ENCODE measurements around the gene TWIST2.

TWIST2 gene

DNA sequence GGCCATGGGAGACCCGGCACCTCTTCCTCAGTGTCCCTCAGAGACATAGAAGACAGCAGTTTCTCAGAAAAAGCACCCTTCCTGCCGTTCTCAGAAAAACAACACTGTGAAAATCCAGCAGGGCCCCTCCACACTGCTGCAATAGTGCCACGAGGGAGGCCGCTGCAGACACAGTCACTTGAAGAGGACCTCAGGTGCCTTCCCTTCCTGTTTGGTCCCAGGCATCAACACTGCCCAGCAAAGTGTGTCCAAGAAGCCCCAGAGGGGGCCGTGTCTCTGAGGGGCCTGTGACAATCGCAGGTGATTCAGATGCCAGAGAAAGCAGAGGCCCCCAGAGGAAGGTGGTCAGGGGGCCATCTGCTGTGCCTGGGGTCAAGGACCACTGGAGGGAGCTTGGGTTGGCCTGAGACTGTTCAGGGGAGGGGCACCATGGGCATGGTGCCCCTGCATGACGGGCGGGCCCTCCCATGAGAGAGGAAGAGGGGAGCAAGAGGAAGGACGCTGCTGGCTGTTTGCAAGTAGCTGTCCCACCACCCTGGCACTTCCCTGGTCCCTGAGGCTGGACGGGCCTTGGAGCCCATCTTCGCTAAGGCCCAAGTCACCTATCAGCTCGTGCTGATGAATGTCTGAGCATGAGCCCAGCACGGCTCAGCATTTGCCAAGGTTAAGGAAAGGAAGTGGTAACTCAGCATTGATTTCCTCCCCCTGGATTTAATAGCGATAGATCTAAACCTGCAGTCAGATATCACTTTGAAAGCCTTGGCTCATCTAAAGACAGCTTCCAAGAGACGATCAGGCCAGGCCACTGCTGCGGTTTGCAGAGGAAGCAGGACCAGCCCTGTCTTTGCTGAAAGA is 9.1 kb downstream of the TWIST2 start:
- Mint-ChIP-seq H3K36me3 (ENCODE audit: low read depth) (no peaks in the 10 kb centered on the region), H3K4me1 (ENCODE audit: low read depth) (no peaks in the 10 kb centered on the region), H3K4me3 (no peak overlapping the region), H3K9me3 (no peaks in the 10 kb centered on the region), H3K27ac (no peak overlapping the region), H3K27me3 (ENCODE audit: low read depth) (peaks cover 12% of the 10 kb centered on the region)
- no peak for DNase-seq (ENCODE audit: low spot score)

DNA sequence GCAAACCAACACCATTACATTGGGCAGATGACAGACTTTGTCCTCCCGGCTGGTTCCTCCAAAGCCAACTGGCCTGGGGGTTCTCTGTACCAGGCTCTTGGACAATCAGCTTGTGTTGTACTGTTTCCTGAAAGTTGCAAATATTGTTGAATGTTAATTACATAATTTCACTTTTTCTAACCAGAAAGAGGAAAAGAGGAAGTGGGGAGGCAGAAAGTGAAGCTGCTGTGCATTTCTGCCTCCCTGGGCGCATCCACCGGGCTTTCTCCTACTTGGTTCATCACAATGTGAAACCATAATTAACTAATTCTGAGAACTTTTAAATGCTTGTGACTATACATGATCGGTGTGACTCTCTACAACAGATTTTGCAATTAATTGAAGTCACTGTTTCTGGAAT is 10.1 kb downstream of the TWIST2 start:
- Mint-ChIP-seq H3K9me3 (no peaks in the 10 kb centered on the region), H3K4me3 (no peak overlapping the region), H3K36me3 (ENCODE audit: low read depth) (no peaks in the 10 kb centered on the region), H3K27me3 (ENCODE audit: low read depth) (peaks cover 7% of the 10 kb centered on the region), H3K27ac (no peak overlapping the region), H3K4me1 (ENCODE audit: low read depth) (no peaks in the 10 kb centered on the region)
- DNase-seq (ENCODE audit: low spot score): no peak

DNA sequence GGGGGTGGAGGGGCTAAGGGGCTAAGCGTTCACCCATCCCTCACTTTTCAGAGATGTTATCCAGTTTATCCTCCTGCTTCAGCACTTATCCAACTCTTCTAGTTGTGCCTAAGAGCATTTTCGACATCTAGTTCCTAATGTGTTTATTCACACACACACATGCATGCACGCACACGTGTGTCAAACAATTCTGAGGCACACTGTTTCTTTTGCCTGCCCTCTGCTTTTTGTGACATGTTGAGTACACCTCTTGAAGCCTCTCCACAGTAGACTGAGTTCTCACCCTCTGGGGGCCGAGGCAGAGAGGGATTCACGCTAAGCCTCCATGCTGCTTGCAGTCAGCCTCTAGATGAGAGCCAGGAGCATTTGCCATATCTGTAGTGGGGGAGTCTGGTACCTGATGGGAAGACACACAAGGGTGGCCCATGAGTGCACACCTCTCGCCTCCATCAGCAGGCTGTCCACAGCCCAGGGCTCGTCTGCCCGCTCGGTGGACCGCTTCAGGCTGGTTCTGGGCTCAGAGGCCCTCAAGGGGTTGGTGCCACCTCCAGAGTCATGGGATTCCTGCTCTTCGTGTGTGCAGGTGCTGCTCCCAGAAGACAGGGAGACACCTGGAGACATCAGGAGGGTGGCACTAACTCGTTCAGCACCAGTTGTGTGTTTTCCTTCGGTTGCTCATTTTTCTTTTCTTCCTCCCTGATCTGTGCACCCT is 11.9 kb downstream of the TWIST2 start:
- H3K36me3 Mint-ChIP-seq (ENCODE audit: low read depth): no peaks in the 10 kb centered on the region
- no peak for DNase-seq (ENCODE audit: low spot score)
- no peaks in the 10 kb centered on the region for H3K4me1 Mint-ChIP-seq (ENCODE audit: low read depth)
- no peak overlapping the region for H3K4me3 Mint-ChIP-seq
- H3K9me3 Mint-ChIP-seq: no peaks in the 10 kb centered on the region
- no peak overlapping the region for H3K27ac Mint-ChIP-seq
- peaks cover 4% of the 10 kb centered on the region for H3K27me3 Mint-ChIP-seq (ENCODE audit: low read depth)

DNA sequence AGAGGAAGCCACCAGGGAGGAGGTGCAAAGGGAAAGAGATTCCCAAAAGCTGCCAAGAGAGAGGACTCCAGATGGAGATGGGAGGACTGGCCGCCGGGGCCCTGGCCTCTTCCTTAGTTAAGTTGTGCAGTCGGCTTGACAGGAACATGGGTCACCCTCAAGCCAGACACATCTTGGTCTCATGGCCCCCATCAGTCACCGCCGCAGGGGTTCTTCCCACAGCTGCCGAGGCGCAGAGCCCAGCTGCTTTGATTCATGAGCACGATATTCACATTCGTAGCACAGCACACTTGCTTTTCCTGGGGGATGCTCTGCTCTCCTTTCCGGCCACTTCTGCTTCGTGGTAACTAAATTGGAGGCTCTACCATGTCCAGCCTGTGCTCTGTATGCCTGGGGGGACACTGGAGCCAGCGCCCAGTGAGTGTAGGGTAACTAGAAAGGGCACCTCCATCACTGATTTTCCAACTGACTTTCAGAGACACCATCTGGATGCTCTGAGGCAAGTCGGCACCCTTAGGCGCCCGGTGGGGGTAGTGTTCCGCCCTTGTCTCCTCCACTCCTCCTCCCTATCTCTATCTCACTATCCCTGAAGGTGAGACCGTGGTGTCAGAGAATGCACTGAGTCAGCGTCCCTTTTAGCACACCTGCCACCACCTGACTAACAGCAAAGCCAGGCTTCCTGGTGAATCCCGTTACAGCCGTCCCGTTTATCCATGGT is 13.3 kb downstream of the TWIST2 start:
- Mint-ChIP-seq H3K36me3 (ENCODE audit: low read depth) (no peaks in the 10 kb centered on the region), H3K9me3 (no peaks in the 10 kb centered on the region), H3K27ac (no peak overlapping the region), H3K4me1 (ENCODE audit: low read depth) (no peaks in the 10 kb centered on the region), H3K27me3 (ENCODE audit: low read depth) (no peaks in the 10 kb centered on the region), H3K4me3 (no peak overlapping the region)
- no peak for DNase-seq (ENCODE audit: low spot score)

DNA sequence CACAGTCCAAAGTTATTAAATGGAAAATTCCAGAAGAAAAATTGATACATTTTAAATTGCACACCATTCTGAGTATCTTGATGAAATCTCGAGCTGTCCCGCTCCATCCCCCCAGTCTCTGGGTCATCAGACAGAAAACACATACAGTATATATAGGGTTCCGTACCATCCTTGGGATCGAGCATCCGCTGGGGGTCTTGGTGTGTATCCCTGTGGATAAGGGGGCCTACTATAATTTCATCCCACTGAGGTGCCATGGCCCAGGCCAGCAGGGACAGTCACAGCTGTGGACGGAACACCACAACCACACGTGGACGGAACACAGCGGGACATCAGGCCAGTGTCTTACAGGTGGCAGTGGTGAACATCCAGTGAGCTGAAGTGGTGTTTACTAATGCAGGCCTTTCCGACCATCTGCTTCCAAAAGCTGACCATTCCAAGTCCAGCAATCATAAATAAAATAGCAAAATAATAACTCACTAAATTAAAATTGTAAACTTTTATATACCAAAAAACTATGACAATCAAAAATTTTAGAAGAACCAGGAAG is 14.0 kb downstream of the TWIST2 start:
- no peaks in the 10 kb centered on the region for H3K4me1 Mint-ChIP-seq (ENCODE audit: low read depth)
- H3K36me3 Mint-ChIP-seq (ENCODE audit: low read depth): no peaks in the 10 kb centered on the region
- H3K27me3 Mint-ChIP-seq (ENCODE audit: low read depth): no peaks in the 10 kb centered on the region
- no peaks in the 10 kb centered on the region for H3K9me3 Mint-ChIP-seq
- no peak for DNase-seq (ENCODE audit: low spot score)
- H3K4me3 Mint-ChIP-seq: no peak overlapping the region
- H3K27ac Mint-ChIP-seq: no peak overlapping the region

DNA sequence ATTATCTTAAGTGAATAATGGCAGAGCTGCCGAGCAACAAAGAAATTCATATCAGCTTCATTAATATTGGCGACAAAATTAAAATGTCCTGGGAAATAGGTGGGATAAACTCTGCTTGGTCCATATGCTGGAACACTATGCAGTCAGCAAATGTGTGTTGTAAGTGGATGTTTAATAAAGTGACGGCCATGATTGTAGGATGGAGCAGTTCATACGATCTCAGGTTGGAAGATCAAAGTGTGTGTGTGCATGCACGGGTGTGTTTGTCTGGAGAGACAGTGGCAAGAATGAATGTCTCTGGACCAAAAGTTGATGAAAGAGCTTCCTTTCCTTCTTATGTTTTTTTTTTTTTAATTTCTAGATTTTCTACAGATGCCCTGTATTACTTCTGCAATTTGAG is 14.8 kb downstream of the TWIST2 start:
- H3K27me3 Mint-ChIP-seq (ENCODE audit: low read depth): no peaks in the 10 kb centered on the region
- no peak for DNase-seq (ENCODE audit: low spot score)
- no peak overlapping the region for H3K27ac Mint-ChIP-seq
- no peak overlapping the region for H3K4me3 Mint-ChIP-seq
- no peaks in the 10 kb centered on the region for H3K9me3 Mint-ChIP-seq
- no peaks in the 10 kb centered on the region for H3K36me3 Mint-ChIP-seq (ENCODE audit: low read depth)
- H3K4me1 Mint-ChIP-seq (ENCODE audit: low read depth): no peaks in the 10 kb centered on the region

DNA sequence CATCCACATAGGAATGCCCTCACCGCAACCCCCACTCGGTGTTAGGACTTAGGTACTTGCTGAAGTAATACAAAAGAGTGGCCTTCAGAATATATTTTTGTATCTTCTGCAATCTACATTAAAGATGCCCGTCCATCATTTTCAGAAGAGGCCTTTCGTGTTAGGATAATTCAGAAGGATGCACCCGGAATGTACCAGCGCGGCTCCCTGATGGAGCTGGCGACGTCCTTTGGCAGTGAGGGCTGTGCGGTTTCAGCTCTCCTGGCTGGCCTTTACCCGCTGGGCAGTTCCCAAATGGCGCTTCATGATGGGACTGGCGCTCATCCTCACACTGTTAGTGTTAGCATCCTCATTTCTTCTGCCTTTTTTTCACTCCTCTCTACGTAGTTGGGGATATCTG is 15.3 kb downstream of the TWIST2 start:
- no peaks in the 10 kb centered on the region for H3K4me1 Mint-ChIP-seq (ENCODE audit: low read depth)
- H3K27ac Mint-ChIP-seq: no peak overlapping the region
- DNase-seq (ENCODE audit: low spot score): no peak
- no peaks in the 10 kb centered on the region for H3K36me3 Mint-ChIP-seq (ENCODE audit: low read depth)
- H3K9me3 Mint-ChIP-seq: no peaks in the 10 kb centered on the region
- no peak overlapping the region for H3K4me3 Mint-ChIP-seq
- H3K27me3 Mint-ChIP-seq (ENCODE audit: low read depth): no peaks in the 10 kb centered on the region

DNA sequence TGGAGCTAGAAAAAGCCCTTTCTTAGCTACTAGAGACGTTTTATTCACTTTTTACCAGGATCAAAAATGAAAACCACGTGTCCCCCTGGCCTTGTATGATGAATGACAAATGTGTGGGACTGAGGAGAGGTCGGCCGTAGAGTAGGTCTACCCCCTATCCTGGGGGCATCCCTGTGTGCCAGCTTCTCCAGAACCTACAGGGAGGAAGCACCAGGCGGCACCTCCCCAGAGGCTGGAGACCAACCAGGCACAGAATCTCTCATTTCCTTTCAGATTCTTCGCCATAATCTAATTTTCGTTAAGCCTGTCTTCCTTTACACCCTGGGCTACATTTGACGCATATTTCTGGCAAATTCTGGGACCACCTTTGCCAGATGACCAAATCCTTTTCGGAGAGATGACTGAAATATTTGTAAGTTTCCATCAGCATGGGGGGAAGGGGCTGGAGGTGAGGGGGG is 15.9 kb downstream of the TWIST2 start:
- no peaks in the 10 kb centered on the region for H3K9me3 Mint-ChIP-seq
- no peaks in the 10 kb centered on the region for H3K27me3 Mint-ChIP-seq (ENCODE audit: low read depth)
- no peaks in the 10 kb centered on the region for H3K36me3 Mint-ChIP-seq (ENCODE audit: low read depth)
- no peak overlapping the region for H3K27ac Mint-ChIP-seq
- H3K4me3 Mint-ChIP-seq: no peak overlapping the region
- DNase-seq (ENCODE audit: low spot score): no peak
- H3K4me1 Mint-ChIP-seq (ENCODE audit: low read depth): no peaks in the 10 kb centered on the region

DNA sequence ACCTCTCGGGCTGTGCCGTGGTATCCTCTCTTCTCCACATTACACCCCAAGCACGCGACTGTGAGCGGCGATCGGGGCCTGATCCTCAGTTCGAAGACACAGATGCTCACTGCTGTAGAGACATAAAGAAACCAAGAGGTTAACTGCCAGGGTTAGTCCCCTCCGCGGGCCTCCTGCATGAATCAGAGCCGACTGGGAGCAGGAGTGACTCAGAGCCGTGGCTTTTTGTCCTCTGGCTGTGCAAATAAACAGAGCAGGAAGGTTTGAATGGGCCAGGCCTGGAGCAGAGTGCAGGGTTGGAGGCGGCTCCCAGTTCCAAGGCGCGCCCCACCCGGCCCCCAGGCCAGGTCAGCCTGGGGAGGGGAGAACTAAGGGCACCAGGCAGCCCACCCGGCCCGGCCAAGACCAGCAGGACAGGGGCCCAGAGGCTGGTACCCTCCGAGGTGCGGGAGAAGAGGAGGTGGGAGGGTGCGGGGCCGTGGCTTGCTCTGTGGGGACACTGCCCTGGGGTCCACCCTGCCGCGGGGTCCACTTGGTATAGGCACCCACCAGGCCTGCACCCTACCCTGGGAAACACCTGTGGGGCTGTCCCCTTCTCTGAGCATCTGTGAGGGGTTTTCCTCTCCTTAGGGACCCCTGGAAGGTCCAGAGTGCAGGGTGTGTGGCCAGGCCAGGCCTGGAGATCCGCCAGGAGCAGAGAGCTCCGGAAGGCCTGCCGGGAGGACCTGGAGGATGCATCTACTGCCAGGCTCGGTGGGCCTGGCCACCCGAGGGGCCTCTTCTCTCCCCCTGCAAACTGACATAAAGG is 16.5 kb downstream of the TWIST2 start:
- Mint-ChIP-seq H3K4me1 (ENCODE audit: low read depth) (no peaks in the 10 kb centered on the region), H3K27ac (no peak overlapping the region), H3K27me3 (ENCODE audit: low read depth) (no peaks in the 10 kb centered on the region), H3K4me3 (no peak overlapping the region), H3K9me3 (no peaks in the 10 kb centered on the region), H3K36me3 (ENCODE audit: low read depth) (no peaks in the 10 kb centered on the region)
- peak; percentile 45 for DNase-seq (ENCODE audit: low spot score)

DNA sequence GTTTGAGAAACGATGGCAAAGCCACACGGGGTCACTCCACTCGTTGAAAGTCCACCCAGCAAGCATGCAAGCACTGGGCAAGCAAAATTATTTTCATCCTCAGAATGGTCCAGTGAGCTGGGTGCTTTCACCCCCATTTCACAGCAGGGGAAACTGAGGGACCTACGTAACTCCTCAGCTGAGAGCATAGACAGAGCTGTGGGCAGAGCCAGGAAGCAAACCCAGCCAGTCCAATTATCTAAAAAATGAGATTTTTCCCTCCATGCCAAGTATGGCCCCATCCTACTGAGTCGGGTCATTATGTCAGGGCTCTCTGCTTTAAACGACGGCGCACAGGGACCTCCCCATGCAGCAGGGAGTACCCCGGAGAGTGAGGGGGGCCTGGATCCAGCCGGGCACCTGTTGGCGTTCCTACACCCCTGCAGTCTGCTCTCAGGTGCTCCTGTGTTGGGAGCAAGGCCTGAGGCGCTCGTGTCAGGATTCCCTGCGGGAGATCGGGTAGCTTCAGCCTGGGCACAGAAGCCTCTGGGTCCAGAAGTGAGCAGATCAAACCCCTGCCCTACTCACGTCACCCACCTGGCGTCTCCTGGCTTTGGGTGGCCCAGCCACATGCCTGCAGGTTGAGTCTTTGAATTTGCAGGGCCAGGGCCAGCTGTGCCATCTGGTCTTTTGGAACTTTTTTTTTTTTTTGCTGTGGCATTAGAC is 17.3 kb downstream of the TWIST2 start:
- Mint-ChIP-seq H3K36me3 (ENCODE audit: low read depth) (no peaks in the 10 kb centered on the region), H3K27ac (no peak overlapping the region), H3K4me1 (ENCODE audit: low read depth) (no peaks in the 10 kb centered on the region), H3K9me3 (peaks cover 4% of the 10 kb centered on the region), H3K4me3 (no peak overlapping the region), H3K27me3 (ENCODE audit: low read depth) (no peaks in the 10 kb centered on the region)
- no peak for DNase-seq (ENCODE audit: low spot score)

DNA sequence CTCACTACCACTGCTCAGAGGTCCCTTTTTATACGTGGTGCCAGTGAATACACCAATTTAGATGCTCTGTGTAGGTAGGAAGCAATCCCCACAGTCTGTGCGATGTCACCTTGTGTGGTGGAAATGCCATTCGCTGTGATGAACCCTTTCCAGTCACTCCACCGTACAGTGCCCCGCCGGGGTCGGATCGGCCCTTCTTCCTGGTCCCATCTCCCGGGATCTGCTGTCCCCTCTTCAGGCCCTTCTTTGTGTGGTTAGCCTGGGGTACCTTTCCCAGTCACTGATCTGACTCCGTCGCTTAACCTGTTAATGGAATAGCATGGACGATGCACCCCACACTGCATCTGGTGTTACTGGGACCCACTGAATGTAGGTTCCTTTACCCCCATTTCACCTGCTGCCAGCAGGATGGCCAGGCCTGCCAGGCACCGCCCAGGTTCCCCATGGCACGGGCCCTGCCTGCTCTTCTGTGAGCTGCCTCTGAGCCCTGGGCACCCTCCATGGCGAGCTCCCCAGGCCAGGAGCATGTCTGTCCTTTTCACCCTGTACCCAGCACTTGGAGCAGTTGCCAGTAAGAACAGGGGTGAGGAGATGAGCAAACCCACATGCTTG is 18.0 kb downstream of the TWIST2 start:
- no peak for DNase-seq (ENCODE audit: low spot score)
- H3K27ac Mint-ChIP-seq: no peak overlapping the region
- no peak overlapping the region for H3K4me3 Mint-ChIP-seq
- H3K4me1 Mint-ChIP-seq (ENCODE audit: low read depth): no peaks in the 10 kb centered on the region
- H3K36me3 Mint-ChIP-seq (ENCODE audit: low read depth): no peaks in the 10 kb centered on the region
- no peaks in the 10 kb centered on the region for H3K27me3 Mint-ChIP-seq (ENCODE audit: low read depth)
- H3K9me3 Mint-ChIP-seq: peaks cover 4% of the 10 kb centered on the region

DNA sequence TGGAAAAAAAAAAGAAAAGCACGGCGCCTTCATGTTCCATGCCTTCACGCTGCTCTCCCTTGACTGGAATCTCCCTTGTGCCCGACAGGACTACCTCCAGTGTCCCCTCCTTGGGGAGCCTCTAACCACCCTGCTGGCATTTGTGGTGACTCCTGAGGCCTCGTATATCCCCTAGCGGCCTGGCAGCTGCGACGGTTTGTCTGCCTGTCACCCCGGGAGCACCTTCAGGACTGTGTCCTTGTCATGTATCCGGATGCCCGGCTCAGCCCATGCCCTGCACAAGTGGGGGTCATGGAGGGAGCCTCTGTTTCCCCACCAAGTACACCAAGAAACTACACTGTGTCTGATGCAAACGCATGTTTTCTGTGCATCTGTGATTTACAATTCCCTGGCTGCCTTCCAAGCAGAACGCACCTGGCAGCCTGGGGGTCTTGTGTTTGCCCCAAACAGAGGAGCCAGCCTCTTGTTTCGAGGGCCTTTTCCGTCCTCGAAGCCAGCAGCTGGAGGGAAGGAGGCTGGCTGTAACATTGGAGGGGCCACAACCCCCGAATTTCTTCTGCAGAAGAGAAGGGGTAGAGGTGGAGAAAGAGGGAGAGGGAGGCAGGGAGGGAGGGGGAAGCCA is 18.9 kb downstream of the TWIST2 start:
- no peak overlapping the region for H3K27ac Mint-ChIP-seq
- no peak overlapping the region for H3K4me3 Mint-ChIP-seq
- DNase-seq (ENCODE audit: low spot score): no peak
- no peaks in the 10 kb centered on the region for H3K36me3 Mint-ChIP-seq (ENCODE audit: low read depth)
- H3K27me3 Mint-ChIP-seq (ENCODE audit: low read depth): no peaks in the 10 kb centered on the region
- peaks cover 4% of the 10 kb centered on the region for H3K9me3 Mint-ChIP-seq
- H3K4me1 Mint-ChIP-seq (ENCODE audit: low read depth): no peaks in the 10 kb centered on the region
